Measurements from ENCODE around the gene HADH.
"Not testable (repeated sequence)": the region's sequence is repeated elsewhere in the genome, so short reads cannot be mapped to it uniquely, and the experiment has no call there.

Gene HADH

GRCh38 chr4:107993969-107994368 lies 4.3 kb downstream of the HADH start:
- no peak overlapping the region for H3K27ac ChIP-seq

GRCh38 chr4:107994894-107995293 lies 5.2 kb downstream of the HADH start:
- Histone ChIP-seq H3K4me3 (no peak overlapping the region), H3K27ac (no peak overlapping the region)

More at GRCh38 chr4:107993969-107994368, 4.3 kb downstream of the HADH start:
- H3K4me3 ChIP-seq = no peak overlapping the region

GRCh38 chr4:107996949-107997788 lies 7.5 kb downstream of the HADH start:
- Histone ChIP-seq H3K4me3 (no peak overlapping the region), H3K27ac (peak overlapping the region in 8 of 21 experiments; percentile 11 to 56 (median 30))

DNA sequence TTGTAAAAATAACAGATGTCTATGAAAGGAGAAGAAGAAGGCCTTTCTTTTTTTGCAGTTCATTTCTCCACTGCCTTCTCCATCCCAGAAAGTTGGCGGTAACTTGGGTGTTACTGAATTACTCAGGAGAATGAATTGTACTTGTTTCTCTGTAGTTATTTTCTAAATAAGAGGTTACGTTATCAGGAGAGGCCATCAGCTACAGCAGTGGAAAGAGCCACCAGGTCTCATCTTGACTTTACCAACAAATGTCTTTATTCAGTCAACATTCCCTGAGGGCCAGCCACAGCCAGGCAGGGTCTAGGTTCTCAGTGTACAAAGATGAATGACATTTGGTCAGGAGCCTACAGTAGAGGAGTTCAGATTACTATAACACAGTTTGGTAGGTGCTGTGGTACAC lies 8.1 kb downstream of the HADH start:
- Histone ChIP-seq H3K27ac (peak overlapping the region in 11 of 21 experiments; percentile 1 to 73 (median 32)), H3K4me3 (no peak overlapping the region)

DNA sequence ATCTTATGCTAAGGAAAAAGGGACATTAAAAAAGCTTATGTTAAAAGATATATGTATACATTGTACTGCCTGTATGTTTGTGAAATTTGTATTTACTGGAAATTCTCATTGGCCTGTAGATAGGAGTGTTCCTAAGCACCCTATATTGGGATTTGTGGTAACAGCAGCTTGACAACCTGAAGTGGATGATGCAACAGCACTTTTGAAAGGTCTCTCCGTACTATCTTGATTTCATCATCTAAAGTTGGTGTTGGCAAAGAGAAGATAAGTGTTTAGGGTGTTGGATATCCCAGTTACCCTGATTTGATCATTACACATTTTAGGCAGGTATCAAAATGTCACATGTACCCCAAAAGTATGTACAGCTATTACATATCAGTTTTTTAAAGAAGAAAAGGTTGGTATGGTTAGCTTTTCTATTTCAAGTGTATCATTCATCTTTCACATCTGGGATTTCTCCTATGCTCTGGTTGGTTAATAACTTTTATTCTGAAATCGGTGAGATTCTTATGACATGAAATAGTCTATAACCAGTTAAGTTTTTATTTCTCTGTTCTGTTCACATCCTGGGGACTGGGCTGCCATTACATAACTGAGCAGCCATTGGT lies 10.3 kb downstream of the HADH start:
- no peak overlapping the region for H3K27ac ChIP-seq
- H3K4me3 ChIP-seq = no peak overlapping the region

DNA sequence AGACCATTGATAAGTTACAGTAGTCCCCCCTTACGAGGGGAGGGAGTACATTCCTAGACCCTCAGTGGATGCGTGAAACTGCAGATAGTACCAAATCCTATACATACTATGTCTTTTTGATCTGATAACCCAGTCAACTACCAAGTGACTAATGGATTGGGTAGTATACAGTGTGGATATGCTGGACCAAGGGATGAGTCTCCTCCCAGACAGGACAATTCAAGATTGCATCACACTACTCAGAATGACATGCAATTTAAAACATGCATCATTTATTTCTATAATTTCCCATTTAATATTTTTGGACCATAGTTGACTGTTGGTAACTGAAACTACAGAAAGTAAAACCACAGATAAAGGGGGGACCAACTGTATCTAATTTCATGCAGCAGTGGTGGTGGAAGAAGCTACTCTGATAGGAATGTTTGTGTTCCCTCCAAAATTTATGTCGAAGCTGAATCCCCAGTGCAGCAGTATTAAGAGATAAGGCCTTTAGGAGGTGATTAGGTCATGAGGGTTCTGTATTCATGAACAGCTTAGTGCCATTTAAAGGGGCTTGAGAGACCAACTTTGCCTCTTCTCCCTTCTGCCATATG lies 11.9 kb downstream of the HADH start:
- Histone ChIP-seq H3K4me3 (no peak overlapping the region), H3K27ac (no peak overlapping the region)

DNA sequence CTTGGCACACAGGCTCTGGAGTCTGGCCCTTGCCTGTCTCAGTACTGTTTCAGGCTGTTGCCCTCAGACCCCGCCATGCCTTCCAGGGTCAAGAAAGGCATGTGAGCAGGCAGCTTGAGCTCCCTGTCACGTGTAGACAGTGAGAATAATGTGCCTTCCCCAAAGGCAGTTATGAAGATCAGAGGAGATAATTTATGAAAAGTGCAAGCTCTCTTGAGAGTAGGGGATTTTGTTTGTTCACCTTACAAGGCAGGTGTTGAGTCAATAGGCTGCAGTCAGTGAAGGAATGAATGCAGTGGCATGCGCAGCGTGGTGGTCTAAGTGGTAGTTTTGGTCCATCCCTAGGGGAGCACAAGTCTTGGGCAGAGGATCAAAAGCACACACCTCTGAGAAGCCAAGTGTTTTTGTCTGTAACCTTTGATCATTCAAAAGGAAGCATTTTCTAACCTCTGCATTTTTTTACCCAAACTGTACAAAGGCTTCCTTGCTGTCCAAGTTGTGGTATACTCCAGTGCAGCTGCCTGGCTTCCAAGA lies 14.4 kb downstream of the HADH start:
- Histone ChIP-seq H3K4me3 (no peak overlapping the region), H3K27ac (no peak overlapping the region)

DNA sequence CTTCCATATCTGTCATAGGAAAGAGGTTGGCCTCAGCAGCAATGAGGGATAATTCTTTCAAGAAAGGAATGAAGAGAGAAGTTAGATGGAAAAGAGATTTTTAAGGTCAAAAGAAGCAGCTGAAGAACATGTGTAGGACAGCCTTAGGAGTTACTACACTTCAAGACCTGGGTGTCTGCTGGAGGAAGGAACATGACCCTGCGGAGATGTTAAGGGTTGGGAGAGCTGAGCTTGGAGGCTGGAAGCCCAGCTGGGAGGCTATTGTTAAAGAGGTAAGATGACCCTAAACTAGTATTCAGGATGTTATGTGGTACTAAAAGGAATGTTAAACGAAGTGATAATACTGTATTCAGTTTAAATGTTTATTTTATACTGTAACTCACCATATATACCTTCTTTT lies 15.0 kb downstream of the HADH start:
- H3K27ac ChIP-seq = no peak overlapping the region
- no peak overlapping the region for H3K4me3 ChIP-seq

DNA sequence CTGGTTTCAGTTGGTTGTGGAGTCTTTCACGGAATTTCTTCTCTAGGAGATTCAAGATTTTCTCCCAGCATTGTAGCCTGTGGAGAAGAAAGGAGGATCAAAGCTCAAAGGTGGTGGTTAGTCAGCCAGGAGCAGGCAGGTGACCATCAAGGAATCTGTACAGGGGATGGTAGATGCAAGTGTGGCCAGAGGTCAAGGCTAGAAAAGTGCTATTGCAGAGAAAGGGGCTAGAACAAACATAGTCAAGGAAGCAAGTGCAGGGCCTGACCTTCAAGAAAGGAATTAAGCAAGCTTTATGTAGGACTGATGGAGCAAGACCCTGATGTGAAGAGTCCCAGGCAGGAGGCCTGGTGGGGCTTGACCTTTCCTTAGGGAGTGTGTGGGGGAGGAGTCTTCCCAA lies 16.1 kb downstream of the HADH start:
- no peak overlapping the region for H3K27ac ChIP-seq
- no peak overlapping the region for H3K4me3 ChIP-seq

DNA sequence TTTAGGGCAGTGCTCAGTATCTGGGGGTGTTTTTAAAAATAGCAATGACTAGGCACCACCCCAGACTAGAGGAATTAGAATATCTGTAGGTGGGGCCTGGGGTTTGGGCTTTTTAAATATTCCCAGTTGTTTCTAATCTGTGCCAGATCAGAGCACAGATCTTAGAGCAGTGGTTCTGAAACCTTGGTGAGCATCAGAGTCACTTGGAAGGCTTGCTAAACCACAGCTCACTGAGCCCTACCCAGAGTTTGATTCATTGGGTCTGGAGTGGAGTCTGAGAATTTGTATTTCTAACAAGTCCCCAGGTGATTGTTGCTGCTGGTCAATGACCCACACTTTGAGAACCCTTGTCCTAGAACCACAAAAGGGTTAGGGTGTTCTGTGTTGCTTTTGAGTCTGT lies 16.7 kb downstream of the HADH start:
- H3K4me3 ChIP-seq = no peak overlapping the region
- H3K27ac ChIP-seq = no peak overlapping the region

DNA sequence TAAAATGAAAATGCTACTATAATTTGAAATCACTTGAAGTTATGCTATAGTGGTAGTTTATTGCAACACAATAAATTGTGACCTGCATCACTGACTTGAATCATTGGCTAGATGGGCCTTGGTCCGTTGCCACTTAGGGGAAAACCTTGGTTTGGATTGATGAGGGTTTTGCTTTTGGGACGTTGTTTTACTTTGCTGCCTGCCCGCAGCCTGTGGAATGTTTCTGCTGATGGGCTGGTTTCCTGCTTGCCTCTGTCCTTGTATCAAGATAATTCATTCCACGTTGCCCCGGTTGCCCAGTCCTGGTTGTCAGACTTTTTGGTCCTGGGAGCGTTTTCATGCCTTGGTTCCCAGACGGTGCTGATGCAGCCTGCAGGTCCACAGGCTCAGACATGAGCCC lies 18.3 kb downstream of the HADH start:
- Histone ChIP-seq H3K4me3 (no peak overlapping the region), H3K27ac (no peak overlapping the region)

DNA sequence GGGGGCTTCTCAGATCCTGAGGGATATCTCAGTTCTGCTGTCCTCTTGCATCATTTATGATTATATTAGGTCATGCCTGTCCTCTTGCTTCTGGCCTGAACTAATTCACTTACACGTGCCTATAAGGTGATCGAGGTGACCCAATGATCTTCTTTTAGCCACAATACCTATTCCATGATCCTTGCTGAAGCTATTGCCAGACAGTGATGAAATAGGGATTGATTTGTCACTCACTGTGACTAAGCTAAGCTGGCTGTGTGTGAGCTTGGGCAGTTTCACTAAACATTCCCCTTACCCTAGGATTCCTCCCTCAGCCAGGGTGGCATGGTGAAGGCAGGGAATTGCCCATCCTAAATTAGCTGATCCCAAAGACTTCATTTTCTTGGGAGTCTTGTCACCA lies 19.0 kb downstream of the HADH start:
- Histone ChIP-seq H3K27ac (no peak overlapping the region), H3K4me3 (no peak overlapping the region)

DNA sequence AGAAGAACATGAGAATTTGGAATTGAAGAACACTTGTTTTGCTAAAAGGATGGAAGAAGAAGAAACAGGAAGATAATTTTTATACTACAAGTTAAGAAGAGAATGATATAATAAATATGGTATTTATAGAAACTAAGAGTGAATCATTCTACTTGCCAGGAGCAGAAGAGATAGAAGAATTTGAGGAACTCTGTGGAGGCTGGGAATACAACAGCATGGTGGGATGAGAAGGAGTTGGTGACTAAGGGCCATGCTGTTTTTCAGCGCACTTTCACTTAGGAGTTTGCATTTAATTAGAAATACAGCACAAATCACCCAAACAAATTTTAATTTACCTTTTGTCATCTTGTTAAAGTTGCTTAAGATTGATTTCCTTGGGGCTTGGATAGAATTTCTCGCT lies 20.5 kb downstream of the HADH start:
- no peak overlapping the region for H3K4me3 ChIP-seq
- H3K27ac ChIP-seq = no peak overlapping the region

- not testable (repeated sequence) for H3K27ac ChIP-seq, H3K4me3 ChIP-seq
These were observed 22.7 kb downstream of the HADH start for GRCh38 chr4:108012382-108012781.

- H3K4me3 ChIP-seq = no peak overlapping the region
- H3K27ac ChIP-seq = no peak overlapping the region
These were observed 23.6 kb downstream of the HADH start for GRCh38 chr4:108013327-108013726.

DNA sequence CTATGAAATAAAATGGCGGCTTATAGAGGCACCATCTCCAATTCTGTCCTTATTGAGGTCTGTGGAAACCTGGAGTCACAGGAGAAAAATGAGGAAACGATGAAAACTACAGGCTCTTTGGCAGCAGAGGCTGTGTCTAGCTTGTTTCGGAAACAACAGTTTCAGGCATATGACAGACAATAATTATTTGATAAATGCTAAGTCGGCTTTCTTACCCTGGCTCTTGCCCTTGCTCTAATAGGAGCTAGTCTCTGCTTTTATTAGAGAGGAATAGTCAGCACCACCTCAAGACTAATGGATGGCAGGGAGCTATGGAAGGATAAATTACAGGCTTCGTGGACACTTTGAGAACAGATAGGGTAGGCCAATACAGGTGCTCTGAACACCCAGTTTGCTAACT lies 24.3 kb downstream of the HADH start:
- H3K4me3 ChIP-seq = no peak overlapping the region
- H3K27ac ChIP-seq = no peak overlapping the region

- Histone ChIP-seq H3K27ac (no peak overlapping the region), H3K4me3 (no peak overlapping the region)
These were observed 28.6 kb downstream of the HADH start for GRCh38 chr4:108018040-108018883.

DNA sequence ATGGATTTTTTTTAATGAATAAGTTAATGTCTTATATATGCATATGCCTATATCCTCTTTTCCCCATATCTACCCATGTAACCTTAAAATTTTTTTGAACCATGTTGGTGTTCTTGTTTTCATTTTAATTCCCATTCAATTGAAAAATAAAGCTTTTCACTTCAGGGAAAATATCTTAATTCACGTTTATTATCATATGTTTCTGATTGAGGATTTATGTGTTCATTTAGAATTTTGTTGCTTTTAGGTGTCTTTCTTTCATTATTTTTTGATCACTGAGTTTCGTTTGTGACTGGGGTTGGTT lies 29.1 kb downstream of the HADH start:
- H3K27ac ChIP-seq = no peak overlapping the region
- no peak overlapping the region for H3K4me3 ChIP-seq

- H3K27ac ChIP-seq = no peak overlapping the region
- H3K4me3 ChIP-seq = no peak overlapping the region
These were observed 34.6 kb downstream of the HADH start for GRCh38 chr4:108024085-108024877.

DNA sequence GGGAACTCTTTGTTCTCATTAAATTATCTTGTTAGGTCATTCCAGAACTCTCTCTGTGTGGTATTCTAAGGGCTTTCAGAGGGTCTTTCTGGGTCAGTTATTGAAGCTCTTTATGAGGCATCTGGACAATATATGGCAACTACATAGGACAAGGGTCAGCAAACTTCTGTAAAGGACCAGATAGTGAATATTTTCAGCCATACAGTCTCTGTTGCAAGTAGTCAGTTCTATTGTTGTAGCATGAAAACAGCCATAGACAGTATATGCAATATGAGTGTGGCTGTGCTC lies 35.1 kb downstream of the HADH start:
- Histone ChIP-seq H3K27ac (no peak overlapping the region), H3K4me3 (no peak overlapping the region)

Data from skin epidermis (tissue), 12 donors.